ENCODE data around the gene NR3C2. TPM values are rescaled to one million over a fixed set of nuclear protein-coding genes. Genes with fewer than 3 reads are reported as not detected.

The NR3C2 gene
- polyA plus RNA-seq, 1 donor from 2014 or later, result 0.06 TPM

DNA sequence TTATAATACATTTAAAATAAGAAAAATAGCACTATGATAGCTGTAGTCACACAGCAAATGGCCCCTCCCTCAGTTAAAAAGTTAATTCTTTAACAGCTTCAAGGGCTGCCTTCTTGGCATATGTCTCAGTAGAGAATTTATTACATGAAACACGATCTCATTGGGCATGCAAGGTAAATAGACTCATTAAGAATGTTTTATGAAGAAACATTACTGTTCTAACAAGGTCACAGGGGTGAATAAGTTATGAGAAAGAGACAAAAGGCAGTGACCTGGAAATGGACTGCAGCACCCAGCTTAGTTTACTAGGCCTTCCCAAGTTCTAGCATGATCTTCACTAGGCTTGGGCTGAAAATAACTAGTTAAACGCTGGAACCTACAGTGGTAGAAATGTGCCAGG lies 277.7 kb downstream of the NR3C2 start:
- H3K79me2 ChIP-seq (replicated peaks; ENCODE audit: insufficient read depth, low read length), result no peaks in the 10 kb centered on the region
- no peaks in the 10 kb centered on the region for H3K9me2 ChIP-seq (ENCODE audit: insufficient read depth, low read length)
- no peak overlapping the region for H3K27ac ChIP-seq (ENCODE audit: low read length)
- no peaks in the 10 kb centered on the region for H3K9me3 ChIP-seq (ENCODE audit: low read length)
- no peaks in the 10 kb centered on the region for H3K27me3 ChIP-seq (ENCODE audit: insufficient read depth, low read depth, low read length)
- no peak overlapping the region for H3K4me3 ChIP-seq (ENCODE audit: low read length)
- no peaks in the 10 kb centered on the region for H3F3A ChIP-seq (ENCODE audit: insufficient read depth, low read length, poor library complexity, severe bottlenecking)
- no peak overlapping the region for H3K9ac ChIP-seq (ENCODE audit: low read length)
- TF ChIP-seq EZH2 (IDR thresholded peaks at IDR 0.05; ENCODE audit: borderline replicate concordance, insufficient read depth, low read length, poor library complexity, severe bottlenecking) (no peak), TAF1 (IDR thresholded peaks at IDR 0.05; ENCODE audit: low read depth) (no peak), MXI1 (conservative IDR thresholded peaks at IDR 0.05; ENCODE audit: poor library complexity, severe bottlenecking) (no peak), REST (IDR thresholded peaks at IDR 0.05; ENCODE audit: borderline replicate concordance) (no peak), POLR2AphosphoS5 (IDR thresholded peaks at IDR 0.05) (no peak), SMC3 (conservative IDR thresholded peaks at IDR 0.05; ENCODE audit: poor library complexity) (no peak), EP300 (conservative IDR thresholded peaks at IDR 0.05; ENCODE audit: poor library complexity, severe bottlenecking) (no peak), RAD21 (conservative IDR thresholded peaks at IDR 0.05) (no peak)
- TF ChIP-seq, protein P1, sequence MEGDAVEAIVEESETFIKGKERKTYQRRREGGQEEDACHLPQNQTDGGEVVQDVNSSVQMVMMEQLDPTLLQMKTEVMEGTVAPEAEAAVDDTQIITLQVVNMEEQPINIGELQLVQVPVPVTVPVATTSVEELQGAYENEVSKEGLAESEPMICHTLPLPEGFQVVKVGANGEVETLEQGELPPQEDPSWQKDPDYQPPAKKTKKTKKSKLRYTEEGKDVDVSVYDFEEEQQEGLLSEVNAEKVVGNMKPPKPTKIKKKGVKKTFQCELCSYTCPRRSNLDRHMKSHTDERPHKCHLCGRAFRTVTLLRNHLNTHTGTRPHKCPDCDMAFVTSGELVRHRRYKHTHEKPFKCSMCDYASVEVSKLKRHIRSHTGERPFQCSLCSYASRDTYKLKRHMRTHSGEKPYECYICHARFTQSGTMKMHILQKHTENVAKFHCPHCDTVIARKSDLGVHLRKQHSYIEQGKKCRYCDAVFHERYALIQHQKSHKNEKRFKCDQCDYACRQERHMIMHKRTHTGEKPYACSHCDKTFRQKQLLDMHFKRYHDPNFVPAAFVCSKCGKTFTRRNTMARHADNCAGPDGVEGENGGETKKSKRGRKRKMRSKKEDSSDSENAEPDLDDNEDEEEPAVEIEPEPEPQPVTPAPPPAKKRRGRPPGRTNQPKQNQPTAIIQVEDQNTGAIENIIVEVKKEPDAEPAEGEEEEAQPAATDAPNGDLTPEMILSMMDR (IDR thresholded peaks at IDR 0.05; ENCODE audit: poor library complexity, severe bottlenecking), result no peak
- no peaks in the 10 kb centered on the region for H4K20me1 ChIP-seq (ENCODE audit: insufficient read depth)
- no peak overlapping the region for H3K4me2 ChIP-seq (ENCODE audit: low read length)
- H2AFZ ChIP-seq (ENCODE audit: low read depth, low read length), result no peak overlapping the region
- no peaks in the 10 kb centered on the region for H3K36me3 ChIP-seq (ENCODE audit: insufficient read depth, low read length)

DNA sequence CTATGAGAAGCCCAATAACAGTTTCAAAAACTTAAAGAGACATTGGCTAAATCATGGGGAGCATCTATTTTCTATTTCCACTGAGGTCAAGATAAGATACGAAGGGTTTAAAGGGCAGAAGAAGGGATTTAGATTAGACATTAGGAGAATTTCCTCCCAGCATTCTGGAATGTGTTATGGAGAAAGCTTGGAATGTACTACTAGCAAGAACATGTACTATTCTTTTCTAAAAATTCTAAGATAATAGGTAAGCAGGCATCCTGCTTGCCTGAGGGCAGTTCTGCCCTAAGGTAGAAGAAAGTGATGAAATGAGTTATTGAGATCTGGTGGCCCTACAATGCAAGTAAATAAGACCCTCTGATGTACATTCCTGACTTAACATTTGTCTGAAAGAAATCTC lies 279.2 kb downstream of the NR3C2 start:
- Histone ChIP-seq H3K9me2 (ENCODE audit: insufficient read depth, low read length) (no peaks in the 10 kb centered on the region), H3K9me3 (ENCODE audit: low read length) (no peaks in the 10 kb centered on the region), H3K27ac (ENCODE audit: low read length) (no peak overlapping the region), H3F3A (ENCODE audit: insufficient read depth, low read length, poor library complexity, severe bottlenecking) (no peaks in the 10 kb centered on the region), H3K27me3 (ENCODE audit: insufficient read depth, low read depth, low read length) (no peaks in the 10 kb centered on the region), H3K4me2 (ENCODE audit: low read length) (no peak overlapping the region), H2AFZ (ENCODE audit: low read depth, low read length) (no peak overlapping the region), H4K20me1 (ENCODE audit: insufficient read depth) (no peaks in the 10 kb centered on the region), H3K79me2 (replicated peaks; ENCODE audit: insufficient read depth, low read length) (no peaks in the 10 kb centered on the region), H3K4me3 (ENCODE audit: low read length) (no peak overlapping the region), H3K9ac (ENCODE audit: low read length) (no peak overlapping the region), H3K36me3 (ENCODE audit: insufficient read depth, low read length) (no peaks in the 10 kb centered on the region)
- TF ChIP-seq RAD21 (conservative IDR thresholded peaks at IDR 0.05), result no peak
- no peak for TF ChIP-seq POLR2AphosphoS5 (IDR thresholded peaks at IDR 0.05)
- no peak for TF ChIP-seq MXI1 (conservative IDR thresholded peaks at IDR 0.05; ENCODE audit: poor library complexity, severe bottlenecking)
- TF ChIP-seq, protein P1 (IDR thresholded peaks at IDR 0.05; ENCODE audit: poor library complexity, severe bottlenecking), result no peak
- no peak for TF ChIP-seq TAF1 (IDR thresholded peaks at IDR 0.05; ENCODE audit: low read depth)
- TF ChIP-seq REST (IDR thresholded peaks at IDR 0.05; ENCODE audit: borderline replicate concordance), result no peak
- TF ChIP-seq EZH2 (IDR thresholded peaks at IDR 0.05; ENCODE audit: borderline replicate concordance, insufficient read depth, low read length, poor library complexity, severe bottlenecking), result no peak
- TF ChIP-seq SMC3 (conservative IDR thresholded peaks at IDR 0.05; ENCODE audit: poor library complexity), result no peak
- TF ChIP-seq EP300 (conservative IDR thresholded peaks at IDR 0.05; ENCODE audit: poor library complexity, severe bottlenecking), result no peak

All from neural cell (in vitro differentiated cells).